ENCODE data around the gene C1QTNF8. TPM values are rescaled to one million over a fixed set of nuclear protein-coding genes. Genes with fewer than 3 reads are reported as not detected.

C1QTNF8 gene
- polyA plus RNA-seq, 2 of the 4 experiments (the other 2 are of a cell fraction) = not detected

DNA sequence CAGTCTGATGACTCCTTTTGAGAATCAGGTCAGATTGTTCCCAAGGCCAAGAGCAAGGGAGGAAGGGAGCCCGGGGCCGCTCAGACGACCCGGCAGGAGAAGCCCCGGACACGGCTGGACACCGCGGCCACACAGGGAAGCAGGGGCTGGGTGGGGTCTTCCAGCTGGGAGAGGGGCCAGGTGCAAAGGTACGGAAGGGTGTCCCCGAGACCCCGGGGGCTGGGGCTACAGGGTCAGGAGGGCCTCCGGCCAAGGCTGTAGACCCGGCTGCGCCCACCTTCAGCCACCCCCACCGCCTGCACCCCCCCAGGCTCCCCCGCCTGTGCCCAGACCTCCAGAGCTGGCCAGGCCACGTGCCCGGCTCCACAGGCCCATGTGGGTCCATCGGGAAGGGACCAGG, 21.9 kb upstream of the C1QTNF8 start (continued):
- TF ChIP-seq, protein P1, sequence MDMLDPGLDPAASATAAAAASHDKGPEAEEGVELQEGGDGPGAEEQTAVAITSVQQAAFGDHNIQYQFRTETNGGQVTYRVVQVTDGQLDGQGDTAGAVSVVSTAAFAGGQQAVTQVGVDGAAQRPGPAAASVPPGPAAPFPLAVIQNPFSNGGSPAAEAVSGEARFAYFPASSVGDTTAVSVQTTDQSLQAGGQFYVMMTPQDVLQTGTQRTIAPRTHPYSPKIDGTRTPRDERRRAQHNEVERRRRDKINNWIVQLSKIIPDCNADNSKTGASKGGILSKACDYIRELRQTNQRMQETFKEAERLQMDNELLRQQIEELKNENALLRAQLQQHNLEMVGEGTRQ (IDR thresholded peaks at IDR 0.05) = no peak
- TF ChIP-seq POLR2A (IDR thresholded peaks at IDR 0.05; ENCODE audit: low read length) (no peak), MAZ (IDR thresholded peaks at IDR 0.05; ENCODE audit: borderline replicate concordance, low read depth, low read length) (no peak)
- TF ChIP-seq, protein P2, sequence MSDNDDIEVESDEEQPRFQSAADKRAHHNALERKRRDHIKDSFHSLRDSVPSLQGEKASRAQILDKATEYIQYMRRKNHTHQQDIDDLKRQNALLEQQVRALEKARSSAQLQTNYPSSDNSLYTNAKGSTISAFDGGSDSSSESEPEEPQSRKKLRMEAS (IDR thresholded peaks at IDR 0.05) = no peak
- TF ChIP-seq, protein P3, sequence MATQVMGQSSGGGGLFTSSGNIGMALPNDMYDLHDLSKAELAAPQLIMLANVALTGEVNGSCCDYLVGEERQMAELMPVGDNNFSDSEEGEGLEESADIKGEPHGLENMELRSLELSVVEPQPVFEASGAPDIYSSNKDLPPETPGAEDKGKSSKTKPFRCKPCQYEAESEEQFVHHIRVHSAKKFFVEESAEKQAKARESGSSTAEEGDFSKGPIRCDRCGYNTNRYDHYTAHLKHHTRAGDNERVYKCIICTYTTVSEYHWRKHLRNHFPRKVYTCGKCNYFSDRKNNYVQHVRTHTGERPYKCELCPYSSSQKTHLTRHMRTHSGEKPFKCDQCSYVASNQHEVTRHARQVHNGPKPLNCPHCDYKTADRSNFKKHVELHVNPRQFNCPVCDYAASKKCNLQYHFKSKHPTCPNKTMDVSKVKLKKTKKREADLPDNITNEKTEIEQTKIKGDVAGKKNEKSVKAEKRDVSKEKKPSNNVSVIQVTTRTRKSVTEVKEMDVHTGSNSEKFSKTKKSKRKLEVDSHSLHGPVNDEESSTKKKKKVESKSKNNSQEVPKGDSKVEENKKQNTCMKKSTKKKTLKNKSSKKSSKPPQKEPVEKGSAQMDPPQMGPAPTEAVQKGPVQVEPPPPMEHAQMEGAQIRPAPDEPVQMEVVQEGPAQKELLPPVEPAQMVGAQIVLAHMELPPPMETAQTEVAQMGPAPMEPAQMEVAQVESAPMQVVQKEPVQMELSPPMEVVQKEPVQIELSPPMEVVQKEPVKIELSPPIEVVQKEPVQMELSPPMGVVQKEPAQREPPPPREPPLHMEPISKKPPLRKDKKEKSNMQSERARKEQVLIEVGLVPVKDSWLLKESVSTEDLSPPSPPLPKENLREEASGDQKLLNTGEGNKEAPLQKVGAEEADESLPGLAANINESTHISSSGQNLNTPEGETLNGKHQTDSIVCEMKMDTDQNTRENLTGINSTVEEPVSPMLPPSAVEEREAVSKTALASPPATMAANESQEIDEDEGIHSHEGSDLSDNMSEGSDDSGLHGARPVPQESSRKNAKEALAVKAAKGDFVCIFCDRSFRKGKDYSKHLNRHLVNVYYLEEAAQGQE (IDR thresholded peaks at IDR 0.05) = no peak

DNA sequence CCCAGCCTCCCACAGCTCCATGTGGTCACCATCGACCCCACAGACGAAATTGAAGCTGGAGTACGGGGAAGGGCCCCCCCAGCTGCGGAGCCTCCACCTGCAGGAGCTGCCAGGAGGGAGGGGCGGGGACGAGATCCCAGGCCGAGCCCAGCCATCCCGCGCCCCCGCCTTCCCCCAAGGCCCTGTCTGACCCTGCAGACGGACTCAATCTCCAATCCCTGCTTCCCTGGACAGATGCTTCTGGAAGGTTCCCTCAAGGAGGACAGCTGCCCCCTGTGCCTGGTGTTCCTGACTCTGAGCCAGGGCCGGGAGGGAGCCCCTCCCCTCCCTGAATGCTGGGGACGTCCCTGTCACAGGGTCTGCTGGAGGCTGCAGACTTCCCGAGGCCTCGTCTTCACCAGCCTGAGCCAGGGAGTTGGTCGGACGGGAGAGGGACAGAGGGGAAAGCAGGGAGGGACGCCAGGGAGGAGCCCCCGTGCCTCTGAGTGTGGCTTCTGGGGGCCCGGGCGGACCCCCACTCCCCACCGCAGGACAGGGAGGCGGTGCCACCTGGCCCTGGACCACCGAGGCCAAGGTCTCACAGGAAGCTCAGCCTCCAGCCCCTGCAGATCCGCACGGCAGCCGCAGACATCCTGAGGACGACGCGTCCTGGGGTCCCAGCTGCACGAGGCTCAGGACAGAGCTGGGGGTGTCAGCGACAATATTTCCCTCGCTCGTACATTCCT, 21.3 kb upstream of the C1QTNF8 start:
- TF ChIP-seq, protein P1 (IDR thresholded peaks at IDR 0.05) = no peak
- no peak for TF ChIP-seq SMC3 (IDR thresholded peaks at IDR 0.05)
- no peak for TF ChIP-seq HES2 (IDR thresholded peaks at IDR 0.05)
- TF ChIP-seq, protein P2 (IDR thresholded peaks at IDR 0.05) = no peak
- 78% methylated on average over 28 of the region's 34 CpGs for WGBS (ENCODE audit: missing lambda C conversion rate)
- ChIA-PET CTCF (interaction anchor here (1.0 to 2.2 kb wide), 5 partner anchors 10 to 77 kb away, joined by 3 to 8 read pairs (median 4); no protein-coding TSS in a partner anchor), POLR2A (interaction anchor here (0.5 kb wide), 1 partner anchor 871 kb away, joined by 3 read pairs; no protein-coding TSS in a partner anchor)
- no peaks in the 10 kb centered on the region for H3K4me1 ChIP-seq
- no peak for DNase-seq (ENCODE audit: low read depth in 1 of 2, low spot score in 1 of 2)
- no peak for ATAC-seq
- no peaks in the 10 kb centered on the region for H3K9me3 ChIP-seq
- H3K4me3 ChIP-seq = no peak overlapping the region
- no peak overlapping the region for H3K4me2 ChIP-seq
- H3K27ac ChIP-seq = no peak overlapping the region
- FAIRE-seq = no peak

- no peak for FAIRE-seq
- TF ChIP-seq HES2 (IDR thresholded peaks at IDR 0.05) (no peak), PBX3 (IDR thresholded peaks at IDR 0.05) (no peak), HDAC2 (IDR thresholded peaks at IDR 0.05) (no peak), MYC (IDR thresholded peaks at IDR 0.05; ENCODE audit: borderline replicate concordance, low read length) (no peak), HOXA7 (CRISPR knock-in tag; IDR thresholded peaks at IDR 0.05) (no peak), ATOH8 (CRISPR knock-in tag; IDR thresholded peaks at IDR 0.05; ENCODE audit: low read depth) (no peak), ESRRA (IDR thresholded peaks at IDR 0.05; ENCODE audit: borderline replicate concordance, low read length) (no peak)
- TF ChIP-seq, protein P2 (IDR thresholded peaks at IDR 0.05) = no peak
Measured at GRCh38 chr16:1116693-1117077, 20.6 kb upstream of the C1QTNF8 start.

More at GRCh38 chr16:1116693-1117077, 20.6 kb upstream of the C1QTNF8 start:
- no CpG with 5 or more reads among the region's 16 CpGs for WGBS (ENCODE audit: missing lambda C conversion rate)
- ATAC-seq (no peak), DNase-seq (ENCODE audit: low read depth in 1 of 2, low spot score in 1 of 2) (no peak)
- H3K4me1 ChIP-seq = no peaks in the 10 kb centered on the region
- no peaks in the 10 kb centered on the region for H3K9me3 ChIP-seq
- no peak overlapping the region for H3K4me2 ChIP-seq
- ChIA-PET CTCF (interaction anchor here (1.6 to 2.2 kb wide), 2 partner anchors 13 to 77 kb away, joined by 4 to 7 read pairs; no protein-coding TSS in a partner anchor), POLR2A (no interaction called here)
- H3K27ac ChIP-seq = no peak overlapping the region
- no peak overlapping the region for H3K4me3 ChIP-seq

Data from A549 (cell line).